Parathyroid adenoma (tissue), 2 donors: Measurements from ENCODE around the gene THEMIS2.

ENCODE experiments used
- H2AFZ ChIP-seq: fragments of 300-600 bp; sonication (generic); one replicate; pipeline ENCODE4 v1.7.0; 2017; ENCODE audit warnings: antibody characterized with exemption, mild to moderate bottlenecking
- H3K27ac ChIP-seq: fragments of 300-600 bp; sonication (generic); one replicate; pipeline ENCODE4 v1.7.0; 2017
- H3K27me3 ChIP-seq: fragments of 300-600 bp; sonication (generic); one replicate; pipeline ENCODE4 v1.7.0; 2017; ENCODE audit warnings: low read length; ENCODE audit not compliant: control insufficient read depth, insufficient read depth
- H3K36me3 ChIP-seq: fragments of 300-600 bp; sonication (generic); one replicate; pipeline ENCODE4 v1.7.0; 2017; ENCODE audit warnings: low read length; ENCODE audit not compliant: control insufficient read depth, insufficient read depth
- H3K4me1 ChIP-seq: fragments of 300-600 bp; sonication (generic); one replicate; pipeline ENCODE4 v1.7.0; 2017; ENCODE audit warnings: control low read depth
- H3K4me2 ChIP-seq: fragments of 300-600 bp; sonication (generic); one replicate; pipeline ENCODE4 v1.7.0; 2017; ENCODE audit warnings: low read length
- H3K4me3 ChIP-seq: fragments of 300-600 bp; sonication (generic); one replicate; pipeline ENCODE4 v1.7.0; 2017; ENCODE audit warnings: low read depth, low read length
- H3K79me2 ChIP-seq: fragments of 300-600 bp; sonication (generic); one replicate; pipeline ENCODE4 v1.7.0; 2017; ENCODE audit warnings: control low read depth
- H3K9ac ChIP-seq: fragments of 300-600 bp; sonication (generic); one replicate; pipeline ENCODE4 v1.7.0; 2017; ENCODE audit warnings: mild to moderate bottlenecking
- H3K9me3 ChIP-seq: fragments of 300-600 bp; sonication (generic); one replicate; pipeline ENCODE4 v1.7.0; 2017; ENCODE audit warnings: low read length; ENCODE audit not compliant: control insufficient read depth
- TF ChIP-seq, protein P1 (sequence below): fragments of 300-600 bp; sonication (generic); IDR thresholded peaks from one replicate; pipeline ENCODE4 v1.7.0; 2017; ENCODE audit warnings: antibody characterized with exemption, mild to moderate bottlenecking
- donor health status: primary hyperparathyroidism.

THEMIS2 gene

DNA sequence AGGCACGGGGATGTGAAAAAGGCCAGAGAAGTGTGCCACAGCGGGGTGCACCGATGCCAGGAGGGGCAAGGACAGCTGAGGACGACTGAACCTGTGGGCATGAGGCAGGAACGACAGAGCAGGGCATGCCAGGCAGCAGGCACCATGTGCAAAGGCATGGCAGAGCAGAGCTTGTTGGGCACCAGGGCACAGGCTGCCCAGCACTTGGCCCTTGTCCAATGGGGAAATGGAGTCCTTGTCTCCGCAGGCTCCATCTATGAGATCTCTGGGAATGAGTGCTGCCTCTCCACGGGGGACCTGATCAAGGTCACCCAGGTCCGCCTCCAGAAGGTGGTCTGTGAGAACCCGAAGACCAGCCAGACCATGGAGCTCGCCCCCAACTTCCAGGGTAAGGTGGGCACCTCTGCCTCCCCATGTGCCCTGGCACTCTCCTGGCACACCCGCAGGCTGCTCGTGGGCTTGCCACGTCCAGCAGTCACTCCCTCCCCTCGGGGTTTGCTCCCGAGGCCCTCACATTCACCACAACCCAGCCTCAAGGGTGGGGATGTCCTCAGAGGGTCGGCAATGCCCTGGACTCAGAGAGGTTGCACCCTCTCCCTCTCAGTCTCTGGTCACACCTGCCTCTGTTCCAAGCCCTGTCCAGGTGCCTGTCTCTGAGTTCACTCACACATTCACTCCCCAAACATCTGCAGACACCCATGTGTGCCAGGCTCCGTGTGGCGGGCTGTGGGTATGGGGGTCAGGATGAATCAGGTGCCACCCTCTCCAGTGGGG is 4.2 kb downstream of the THEMIS2 start:
- Histone ChIP-seq H3K27ac (no peak overlapping the region), H3K36me3 (no peaks in the 10 kb centered on the region), H3K79me2 (no peaks in the 10 kb centered on the region), H3K9me3 (no peaks in the 10 kb centered on the region), H2AFZ (no peak overlapping the region), H3K4me3 (no peak overlapping the region), H3K4me1 (no peaks in the 10 kb centered on the region), H3K27me3 (no peaks in the 10 kb centered on the region), H3K4me2 (no peak overlapping the region), H3K9ac (no peak overlapping the region)
- TF ChIP-seq, protein P1, sequence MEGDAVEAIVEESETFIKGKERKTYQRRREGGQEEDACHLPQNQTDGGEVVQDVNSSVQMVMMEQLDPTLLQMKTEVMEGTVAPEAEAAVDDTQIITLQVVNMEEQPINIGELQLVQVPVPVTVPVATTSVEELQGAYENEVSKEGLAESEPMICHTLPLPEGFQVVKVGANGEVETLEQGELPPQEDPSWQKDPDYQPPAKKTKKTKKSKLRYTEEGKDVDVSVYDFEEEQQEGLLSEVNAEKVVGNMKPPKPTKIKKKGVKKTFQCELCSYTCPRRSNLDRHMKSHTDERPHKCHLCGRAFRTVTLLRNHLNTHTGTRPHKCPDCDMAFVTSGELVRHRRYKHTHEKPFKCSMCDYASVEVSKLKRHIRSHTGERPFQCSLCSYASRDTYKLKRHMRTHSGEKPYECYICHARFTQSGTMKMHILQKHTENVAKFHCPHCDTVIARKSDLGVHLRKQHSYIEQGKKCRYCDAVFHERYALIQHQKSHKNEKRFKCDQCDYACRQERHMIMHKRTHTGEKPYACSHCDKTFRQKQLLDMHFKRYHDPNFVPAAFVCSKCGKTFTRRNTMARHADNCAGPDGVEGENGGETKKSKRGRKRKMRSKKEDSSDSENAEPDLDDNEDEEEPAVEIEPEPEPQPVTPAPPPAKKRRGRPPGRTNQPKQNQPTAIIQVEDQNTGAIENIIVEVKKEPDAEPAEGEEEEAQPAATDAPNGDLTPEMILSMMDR, result no peak

DNA sequence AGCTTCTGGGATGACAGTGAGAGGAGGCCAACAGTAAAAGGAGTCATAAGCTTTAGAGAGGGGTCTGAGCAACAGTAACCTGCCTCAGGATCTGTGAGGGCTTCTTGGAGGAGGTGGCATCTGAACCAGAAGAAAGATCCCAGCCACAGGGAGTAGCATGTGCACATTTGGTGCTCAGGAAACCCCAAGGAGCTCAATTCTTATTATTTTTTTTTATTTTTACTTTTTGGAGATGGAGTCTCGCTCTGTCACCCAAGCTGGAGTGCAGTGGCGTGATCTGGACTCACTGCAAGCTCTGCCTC is 4.7 kb downstream of the THEMIS2 start:
- Histone ChIP-seq H2AFZ (no peak overlapping the region), H3K4me3 (no peak overlapping the region), H3K9me3 (no peaks in the 10 kb centered on the region), H3K4me1 (no peaks in the 10 kb centered on the region), H3K27me3 (no peaks in the 10 kb centered on the region), H3K79me2 (no peaks in the 10 kb centered on the region), H3K36me3 (no peaks in the 10 kb centered on the region), H3K4me2 (no peak overlapping the region), H3K27ac (no peak overlapping the region), H3K9ac (no peak overlapping the region)
- TF ChIP-seq, protein P1, result no peak

DNA sequence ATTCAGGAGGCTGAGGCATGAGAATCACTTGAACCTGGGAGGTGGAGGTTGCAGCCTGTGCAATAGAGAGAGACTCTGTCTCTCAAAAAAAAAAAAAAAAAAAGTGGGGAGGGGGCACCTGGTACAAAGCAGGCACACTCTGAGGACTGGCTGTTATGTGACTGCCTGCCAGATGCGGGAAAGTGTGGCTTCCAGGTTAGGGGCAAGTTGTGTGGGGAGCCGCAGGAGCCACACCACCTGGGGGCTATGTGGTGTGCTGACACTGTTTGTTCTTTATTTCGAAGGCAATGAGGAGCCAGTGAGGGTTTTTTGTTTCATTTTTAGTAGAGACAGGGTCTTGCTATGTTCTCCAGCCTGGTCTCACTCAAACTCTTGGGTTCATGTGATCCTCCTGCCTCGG is 5.7 kb downstream of the THEMIS2 start:
- H3K4me3 ChIP-seq, result no peak overlapping the region
- H3K4me1 ChIP-seq, result no peaks in the 10 kb centered on the region
- no peaks in the 10 kb centered on the region for H3K27me3 ChIP-seq
- H3K36me3 ChIP-seq, result no peaks in the 10 kb centered on the region
- H2AFZ ChIP-seq, result no peak overlapping the region
- no peak overlapping the region for H3K4me2 ChIP-seq
- no peak overlapping the region for H3K9ac ChIP-seq
- H3K79me2 ChIP-seq, result no peaks in the 10 kb centered on the region
- TF ChIP-seq, protein P1, result no peak
- no peaks in the 10 kb centered on the region for H3K9me3 ChIP-seq
- no peak overlapping the region for H3K27ac ChIP-seq

DNA sequence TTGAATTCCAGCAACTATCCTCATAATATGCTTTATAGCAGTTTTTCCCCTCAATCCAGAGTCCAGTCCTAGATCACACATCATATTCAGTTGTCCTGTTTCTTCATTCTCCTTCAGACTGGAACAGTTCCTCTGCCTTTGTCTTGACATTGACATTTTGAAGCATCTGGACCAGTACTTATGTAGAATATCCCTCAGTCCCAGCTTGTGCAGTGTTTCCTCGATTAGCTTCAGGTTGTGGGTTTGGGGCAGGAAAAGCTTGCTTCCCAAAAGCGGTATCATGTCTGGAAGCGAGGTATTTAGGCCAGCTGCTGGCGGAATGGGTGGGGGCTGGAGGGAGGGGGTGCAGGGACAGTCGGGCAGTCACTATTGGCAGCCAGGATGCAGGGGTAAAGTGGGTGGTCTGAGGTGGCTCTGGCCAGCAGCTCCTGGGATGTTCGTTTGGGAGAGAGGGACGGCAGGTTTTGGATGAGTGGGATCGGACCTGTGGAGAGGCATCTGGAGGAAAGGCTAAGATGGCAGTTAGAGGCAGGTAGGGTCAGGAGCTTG is 6.5 kb downstream of the THEMIS2 start:
- H3K4me2 ChIP-seq, result no peak overlapping the region
- H3K9me3 ChIP-seq, result no peaks in the 10 kb centered on the region
- no peak overlapping the region for H3K9ac ChIP-seq
- no peaks in the 10 kb centered on the region for H3K79me2 ChIP-seq
- H2AFZ ChIP-seq, result no peak overlapping the region
- TF ChIP-seq, protein P1, result no peak
- H3K4me3 ChIP-seq, result no peak overlapping the region
- H3K36me3 ChIP-seq, result no peaks in the 10 kb centered on the region
- H3K27ac ChIP-seq, result no peak overlapping the region
- no peaks in the 10 kb centered on the region for H3K27me3 ChIP-seq
- peaks cover 8% of the 10 kb centered on the region for H3K4me1 ChIP-seq
